Measurements from ENCODE around the gene ABHD2. TPM values are rescaled to one million over a fixed set of nuclear protein-coding genes. Genes with fewer than 3 reads are reported as not detected.
"Not testable (repeated sequence)": the region's sequence is repeated elsewhere in the genome, so short reads cannot be mapped to it uniquely, and the experiment has no call there.

Gene ABHD2
- total RNA-seq, 3 donors from 2014 or later = 48.9 to 72.6 (median 64.1) TPM

- H3K36me3 Mint-ChIP-seq (ENCODE audit: insufficient read depth) = peaks cover 32% of the 10 kb centered on the region
These were observed 161.9 kb downstream of the ABHD2 start for GRCh38 chr15:89250142-89250541.

More at GRCh38 chr15:89250142-89250541, 161.9 kb downstream of the ABHD2 start:
- H3K9me3 Mint-ChIP-seq; ATAC-seq; H3K4me3 Mint-ChIP-seq; H3K27me3 Mint-ChIP-seq (ENCODE audit: low read depth); H3K4me1 Mint-ChIP-seq (ENCODE audit: low read depth); DNase-seq: not testable (repeated sequence)

Other genes with a start within 250 kb of the ABHD2 start
- 10 to 100 TPM; 67.4 to 87.5 (median 79.8) TPM for gene HAPLN3, start 192.9 kb upstream of the ABHD2 start, total RNA-seq
- gene MFGE8, start 175.1 kb upstream of the ABHD2 start, total RNA-seq = 1 to 10 TPM; 4.7 to 5.7 (median 5.1) TPM
- gene RLBP1, start 133.1 kb downstream of the ABHD2 start, total RNA-seq = not detected
- 10 to 100 TPM; 50.3 to 65.1 (median 52.6) TPM for gene FANCI, start 155.5 kb downstream of the ABHD2 start, total RNA-seq
- gene POLG, start 246.4 kb downstream of the ABHD2 start, total RNA-seq = 100 to 1,000 TPM; 119 to 142 (median 119) TPM